DMS114 treated with DMSO at 0.1 percent for 48 hours (cell line): ENCODE measurements around the gene HS6ST2.
"Not testable (repeated sequence)": the region's sequence is repeated elsewhere in the genome, so short reads cannot be mapped to it uniquely, and the experiment has no call there.

Source experiments
- DNase-seq: peaks from one replicate; lab custom pipeline; 2025; ENCODE audit not compliant: unreplicated experiment; lab: John Stamatoyannopoulos, UW

Gene HS6ST2

GRCh38 chrX:132945055-132945599 lies 13.3 kb downstream of the HS6ST2 start:
- DNase-seq, result not testable (repeated sequence)

GRCh38 chrX:132940727-132941327 lies 17.6 kb downstream of the HS6ST2 start:
- no peak for DNase-seq

- no peak for DNase-seq
These were observed 25.3 kb downstream of the HS6ST2 start for GRCh38 chrX:132933170-132933569.

- no peak for DNase-seq
These were observed 34.0 kb downstream of the HS6ST2 start for GRCh38 chrX:132924426-132924825.

GRCh38 chrX:132918523-132918922 lies 39.9 kb downstream of the HS6ST2 start:
- DNase-seq, result no peak

- no peak for DNase-seq
These were observed 42.1 kb downstream of the HS6ST2 start for GRCh38 chrX:132916349-132916748.

GRCh38 chrX:132909643-132910042 lies 48.8 kb downstream of the HS6ST2 start:
- DNase-seq, result no peak

GRCh38 chrX:132908891-132909290 lies 49.5 kb downstream of the HS6ST2 start:
- DNase-seq, result no peak

GRCh38 chrX:132900633-132901293 lies 57.7 kb downstream of the HS6ST2 start:
- no peak for DNase-seq

GRCh38 chrX:132887569-132887968 lies 70.9 kb downstream of the HS6ST2 start:
- DNase-seq, result no peak

GRCh38 chrX:132883358-132883915 lies 75.0 kb downstream of the HS6ST2 start:
- DNase-seq, result no peak

- not testable (repeated sequence) for DNase-seq
These were observed 77.7 kb downstream of the HS6ST2 start for GRCh38 chrX:132880753-132881152.

GRCh38 chrX:132877954-132878536 lies 80.4 kb downstream of the HS6ST2 start:
- no peak for DNase-seq

GRCh38 chrX:132876523-132877338 lies 81.7 kb downstream of the HS6ST2 start:
- no peak for DNase-seq

GRCh38 chrX:132875650-132876522 lies 82.5 kb downstream of the HS6ST2 start:
- no peak for DNase-seq

GRCh38 chrX:132862562-132862961 lies 95.9 kb downstream of the HS6ST2 start:
- DNase-seq, result no peak

GRCh38 chrX:132861076-132861475 lies 97.4 kb downstream of the HS6ST2 start:
- no peak for DNase-seq

- DNase-seq, result no peak
These were observed 98.2 kb downstream of the HS6ST2 start for GRCh38 chrX:132860200-132860599.

- no peak for DNase-seq
These were observed 100.4 kb downstream of the HS6ST2 start for GRCh38 chrX:132858018-132858417.

- DNase-seq, result no peak
These were observed 102.6 kb downstream of the HS6ST2 start for GRCh38 chrX:132855780-132856341.
